OCI-LY3 (cell line): ENCODE measurements around the gene SOCS1.

Source experiments
- EZH2phosphoT487 ChIP-seq: fragments of 200-600 bp; shearing (Covaris generic); IDR thresholded peaks from 2 replicates; pipeline ENCODE4 v1.6.1; 2018; ENCODE audit warnings: antibody characterized with exemption, mixed run types, low read depth
- TF ChIP-seq, protein P1 (sequence below): fragments of 200-600, 300-600 bp; sonication (generic); IDR thresholded peaks from 2 replicates; pipeline ENCODE4 v1.5.1; 2014; ENCODE audit warnings: antibody characterized with exemption, low read length, low read depth

DNA sequence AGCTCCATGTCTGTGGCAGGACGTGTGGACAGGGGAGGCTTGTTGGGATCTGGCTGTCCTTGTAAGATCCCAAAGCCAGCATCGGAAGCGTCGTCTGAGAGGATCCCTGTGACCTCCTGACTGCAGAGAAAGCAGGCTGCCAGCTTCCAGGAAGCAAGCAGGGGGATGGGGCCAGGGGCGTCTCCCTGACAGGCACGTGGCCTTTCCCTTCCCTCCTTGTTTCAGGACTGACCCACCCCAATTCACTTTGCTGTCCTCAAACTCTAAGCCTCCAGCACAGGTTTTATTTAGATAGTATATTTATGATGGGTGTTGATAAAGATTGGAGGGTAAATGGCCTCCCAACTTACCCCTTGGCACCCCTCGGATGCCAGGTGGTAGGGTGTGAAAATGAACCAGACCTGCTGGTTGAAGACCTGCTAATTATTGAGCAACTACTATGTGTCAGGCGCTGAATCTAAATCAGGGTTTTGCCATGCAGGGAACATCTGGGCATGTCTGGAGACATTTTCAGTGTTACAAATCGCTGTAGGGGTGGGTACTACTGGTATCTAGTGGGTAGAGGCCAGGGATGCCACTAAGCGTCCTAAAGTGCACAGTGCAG is 24.5 kb downstream of the SOCS1 start:
- TF ChIP-seq, protein P1, sequence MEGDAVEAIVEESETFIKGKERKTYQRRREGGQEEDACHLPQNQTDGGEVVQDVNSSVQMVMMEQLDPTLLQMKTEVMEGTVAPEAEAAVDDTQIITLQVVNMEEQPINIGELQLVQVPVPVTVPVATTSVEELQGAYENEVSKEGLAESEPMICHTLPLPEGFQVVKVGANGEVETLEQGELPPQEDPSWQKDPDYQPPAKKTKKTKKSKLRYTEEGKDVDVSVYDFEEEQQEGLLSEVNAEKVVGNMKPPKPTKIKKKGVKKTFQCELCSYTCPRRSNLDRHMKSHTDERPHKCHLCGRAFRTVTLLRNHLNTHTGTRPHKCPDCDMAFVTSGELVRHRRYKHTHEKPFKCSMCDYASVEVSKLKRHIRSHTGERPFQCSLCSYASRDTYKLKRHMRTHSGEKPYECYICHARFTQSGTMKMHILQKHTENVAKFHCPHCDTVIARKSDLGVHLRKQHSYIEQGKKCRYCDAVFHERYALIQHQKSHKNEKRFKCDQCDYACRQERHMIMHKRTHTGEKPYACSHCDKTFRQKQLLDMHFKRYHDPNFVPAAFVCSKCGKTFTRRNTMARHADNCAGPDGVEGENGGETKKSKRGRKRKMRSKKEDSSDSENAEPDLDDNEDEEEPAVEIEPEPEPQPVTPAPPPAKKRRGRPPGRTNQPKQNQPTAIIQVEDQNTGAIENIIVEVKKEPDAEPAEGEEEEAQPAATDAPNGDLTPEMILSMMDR = no peak
- no peak for TF ChIP-seq EZH2phosphoT487
